GM12891 (cell line): ENCODE measurements around the gene ITPR1.

Experiments used
- DNase-seq: peaks from one replicate; pipeline ENCODE4 v3.0.0; 2011; ENCODE audit warnings: low spot score; ENCODE audit not compliant: insufficient read length
- FAIRE-seq: peaks from 2 replicates; lab custom pipeline; 2011; peaks lifted over from hg19 to GRCh38; lab: Jason Lieb, UNC
- PAX5 ChIP-seq: IDR thresholded peaks from 2 replicates; pipeline ENCODE4 v1.6.1; 2011; ENCODE audit warnings: low read length, moderate library complexity, mild to moderate bottlenecking; ENCODE audit not compliant: insufficient read depth, severe bottlenecking
- POLR2A ChIP-seq: IDR thresholded peaks from 2 replicates; pipeline ENCODE4 v1.6.1; 2011; ENCODE audit warnings: low read depth, low read length, control low read depth
- POLR2AphosphoS5 ChIP-seq: IDR thresholded peaks from 2 replicates; pipeline ENCODE4 v1.6.1; 2011; ENCODE audit warnings: low read depth, low read length, control low read depth
- POU2F2 ChIP-seq: IDR thresholded peaks from 2 replicates; pipeline ENCODE4 v1.6.1; 2011; ENCODE audit warnings: low read depth, mild to moderate bottlenecking, control low read depth, low read length, moderate library complexity
- SPI1 ChIP-seq: IDR thresholded peaks from 2 replicates; pipeline ENCODE4 v1.6.1; 2011; ENCODE audit warnings: low read depth, low read length, control low read depth
- TAF1 ChIP-seq: IDR thresholded peaks from 2 replicates; pipeline ENCODE4 v1.6.1; 2011; ENCODE audit warnings: low read depth, low read length, control low read depth

Gene ITPR1

DNA sequence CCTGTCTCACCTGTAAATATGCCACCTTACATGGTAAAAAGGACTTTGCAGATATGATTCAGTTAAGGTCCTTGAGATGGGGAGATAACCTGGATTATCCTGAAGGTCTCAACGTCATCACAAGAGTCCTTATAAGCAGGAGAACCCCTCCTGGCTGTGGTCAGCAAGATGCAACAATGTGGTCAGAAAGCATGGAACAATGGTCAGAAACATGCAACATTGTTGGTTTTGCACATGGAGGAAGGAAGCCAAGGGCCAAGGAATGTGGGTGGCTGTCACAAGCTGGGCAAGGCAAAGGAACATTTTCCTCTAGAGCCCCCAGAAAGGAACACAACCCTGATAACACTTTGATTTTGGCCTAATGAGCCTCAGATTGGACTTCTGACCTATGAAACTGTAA, 16.7 kb upstream of the ITPR1 start:
- FAIRE-seq, result no peak
- TF ChIP-seq POLR2AphosphoS5 (no peak), PAX5 (no peak), POLR2A (no peak), SPI1 (no peak), TAF1 (no peak), POU2F2 (no peak)
- DNase-seq, result no peak

DNA sequence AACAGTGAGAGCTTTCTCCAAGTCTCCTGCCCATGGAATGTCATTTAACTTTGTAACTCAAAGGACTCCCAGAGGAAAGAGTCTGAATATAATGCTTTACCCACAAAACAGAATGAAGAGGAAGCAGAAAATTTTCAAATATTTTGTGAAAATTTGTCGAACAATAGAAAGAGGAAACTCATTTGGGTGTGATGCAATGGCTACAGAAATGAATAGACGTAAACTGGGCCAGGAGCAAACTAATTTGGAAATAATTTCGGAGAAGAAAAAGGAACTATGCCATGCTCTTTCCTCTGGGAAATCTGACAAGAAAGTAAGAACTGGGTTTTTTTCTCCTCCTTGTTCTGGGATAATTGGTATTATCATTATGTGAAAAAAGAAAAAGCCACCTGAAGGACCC, 14.9 kb upstream of the ITPR1 start:
- no peak for DNase-seq
- TF ChIP-seq POLR2A, result no peak
- TF ChIP-seq POLR2AphosphoS5, result no peak
- no peak for TF ChIP-seq POU2F2
- TF ChIP-seq PAX5, result no peak
- TF ChIP-seq SPI1, result no peak
- no peak for TF ChIP-seq TAF1
- FAIRE-seq, result no peak

DNA sequence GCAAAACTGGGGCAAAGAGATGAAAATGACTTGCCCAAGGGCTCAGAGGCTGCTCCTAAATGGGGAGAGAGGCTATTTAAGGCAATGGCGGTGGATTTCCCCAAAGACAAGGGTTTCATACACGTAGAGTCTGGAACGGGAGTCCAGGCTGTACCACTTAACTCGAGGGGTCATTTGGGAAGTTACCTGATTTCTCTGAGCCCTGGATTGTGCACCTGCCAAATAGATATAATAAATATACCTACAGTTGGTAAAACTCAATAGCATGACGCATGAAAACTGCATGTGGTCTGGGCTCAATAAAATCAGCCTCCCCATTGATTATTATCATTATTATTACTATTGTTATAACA, 1.3 kb upstream of the ITPR1 start:
- TF ChIP-seq TAF1 (no peak), POLR2A (no peak), POLR2AphosphoS5 (no peak), POU2F2 (no peak), SPI1 (no peak), PAX5 (no peak)
- FAIRE-seq, result no peak
- DNase-seq, result no peak

DNA sequence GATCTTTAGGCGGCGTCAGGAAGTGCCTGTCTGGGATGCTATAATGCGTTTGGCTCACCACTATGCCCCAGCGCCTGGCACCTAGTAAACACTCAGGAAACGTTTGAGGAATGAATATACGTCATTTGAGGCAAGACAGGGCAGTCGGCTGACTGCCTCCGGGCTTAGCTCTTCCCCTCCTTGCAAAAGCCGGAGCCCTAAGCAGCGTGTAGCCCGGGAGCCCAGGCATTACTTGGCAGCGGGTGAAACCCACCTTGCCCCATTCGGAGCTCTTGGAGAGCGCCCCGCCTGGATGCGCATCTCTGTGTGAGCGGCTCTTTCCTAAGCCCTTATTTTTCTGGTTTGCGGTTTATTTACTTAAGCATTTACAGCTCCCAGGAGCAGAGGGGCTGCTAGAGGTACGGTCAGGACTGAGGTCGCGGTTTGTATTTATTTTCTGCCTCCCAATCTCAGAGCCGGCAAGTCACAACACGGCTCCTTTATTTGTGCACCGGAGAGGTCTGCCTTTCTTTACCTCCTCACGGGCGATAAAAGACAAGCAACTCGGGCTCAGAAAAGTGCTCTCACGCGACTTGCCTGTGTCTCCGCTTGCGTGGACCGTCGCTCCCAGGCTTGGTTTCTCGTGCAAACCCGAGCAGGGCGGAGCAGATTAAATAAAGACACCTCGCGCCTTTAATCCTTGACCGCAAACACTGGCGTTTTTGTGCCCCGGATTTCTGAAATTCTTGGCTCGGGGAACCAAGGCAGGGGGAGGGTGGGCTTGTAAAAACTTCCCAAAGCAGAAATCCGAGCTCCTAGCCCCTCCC, 737 bp upstream of the ITPR1 start:
- TF ChIP-seq TAF1 (no peak), PAX5 (no peak), POLR2AphosphoS5 (no peak), SPI1 (no peak)
- DNase-seq (no peak), FAIRE-seq (no peak)

DNA sequence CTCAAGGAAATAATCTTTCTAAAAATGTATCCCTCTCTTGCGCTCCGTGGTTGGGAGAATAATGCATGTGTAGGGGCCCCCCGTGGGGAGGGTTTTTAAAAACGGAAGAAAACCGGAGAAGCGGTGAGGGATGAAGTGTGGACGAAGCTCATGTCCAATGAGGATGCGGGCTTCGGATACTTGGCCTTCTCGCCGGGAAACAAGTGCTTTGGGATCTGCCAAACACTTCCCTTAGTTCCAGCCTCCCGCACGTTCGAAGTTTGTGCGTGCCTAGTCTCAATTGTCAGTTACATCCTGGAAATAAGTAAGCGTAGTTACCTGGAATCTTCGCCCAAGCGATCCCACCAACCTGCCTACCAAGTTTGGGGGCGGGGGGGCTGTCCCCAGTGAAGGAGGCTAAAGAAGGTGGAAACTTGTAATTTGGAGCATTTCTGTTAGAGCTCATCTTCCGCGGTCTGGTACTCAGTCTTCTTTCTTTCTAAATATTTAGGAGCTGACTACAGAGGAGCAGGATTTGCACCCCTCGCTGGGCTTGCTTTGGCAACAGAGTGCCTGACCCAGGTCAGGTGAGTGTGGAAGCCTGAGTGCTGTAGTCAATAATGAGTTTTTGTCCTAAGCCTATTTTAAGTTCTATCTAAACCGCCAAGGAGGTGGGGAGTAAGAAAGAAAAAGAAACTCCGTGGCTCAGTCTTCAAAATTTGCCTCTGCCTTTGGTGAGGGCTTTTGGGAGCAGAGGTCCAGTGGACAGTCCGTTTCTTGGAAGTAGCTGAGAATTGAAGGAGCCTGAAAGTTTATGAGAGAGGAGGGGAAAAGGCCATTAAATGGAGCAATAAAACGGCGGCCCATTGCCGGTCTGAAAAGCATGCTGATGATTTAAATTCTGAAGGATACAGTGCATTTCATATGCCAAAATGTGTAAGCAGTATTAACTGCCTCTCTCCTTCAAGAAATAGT, 1.1 kb downstream of the ITPR1 start:
- DNase-seq (no peak), FAIRE-seq (peak; percentile 51)
- TF ChIP-seq TAF1 (no peak), POLR2A (no peak), POLR2AphosphoS5 (no peak), PAX5 (no peak), SPI1 (no peak), POU2F2 (no peak)

DNA sequence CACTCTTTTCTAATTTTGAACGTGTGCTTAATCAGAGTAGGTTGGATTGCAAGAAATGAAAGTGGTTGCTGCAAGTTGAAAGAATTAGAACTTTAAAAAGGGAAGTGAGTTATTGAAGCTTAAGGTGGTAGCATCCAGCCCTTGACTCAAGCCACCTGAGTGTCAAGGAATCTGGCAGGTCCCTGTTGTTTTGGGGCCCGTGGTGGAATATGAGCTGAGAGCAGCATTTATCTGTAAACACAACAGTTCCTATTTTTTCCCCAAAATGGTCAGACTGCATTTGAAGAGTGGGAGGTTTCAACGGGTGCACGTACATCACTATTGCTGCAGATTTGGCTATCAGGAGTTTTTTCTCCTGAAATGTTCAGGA, 1.7 kb downstream of the ITPR1 start:
- DNase-seq (no peak), FAIRE-seq (peak; percentile 56)
- TF ChIP-seq POLR2AphosphoS5 (no peak), PAX5 (no peak), POU2F2 (no peak), SPI1 (peak; percentile 97), TAF1 (no peak)

DNA sequence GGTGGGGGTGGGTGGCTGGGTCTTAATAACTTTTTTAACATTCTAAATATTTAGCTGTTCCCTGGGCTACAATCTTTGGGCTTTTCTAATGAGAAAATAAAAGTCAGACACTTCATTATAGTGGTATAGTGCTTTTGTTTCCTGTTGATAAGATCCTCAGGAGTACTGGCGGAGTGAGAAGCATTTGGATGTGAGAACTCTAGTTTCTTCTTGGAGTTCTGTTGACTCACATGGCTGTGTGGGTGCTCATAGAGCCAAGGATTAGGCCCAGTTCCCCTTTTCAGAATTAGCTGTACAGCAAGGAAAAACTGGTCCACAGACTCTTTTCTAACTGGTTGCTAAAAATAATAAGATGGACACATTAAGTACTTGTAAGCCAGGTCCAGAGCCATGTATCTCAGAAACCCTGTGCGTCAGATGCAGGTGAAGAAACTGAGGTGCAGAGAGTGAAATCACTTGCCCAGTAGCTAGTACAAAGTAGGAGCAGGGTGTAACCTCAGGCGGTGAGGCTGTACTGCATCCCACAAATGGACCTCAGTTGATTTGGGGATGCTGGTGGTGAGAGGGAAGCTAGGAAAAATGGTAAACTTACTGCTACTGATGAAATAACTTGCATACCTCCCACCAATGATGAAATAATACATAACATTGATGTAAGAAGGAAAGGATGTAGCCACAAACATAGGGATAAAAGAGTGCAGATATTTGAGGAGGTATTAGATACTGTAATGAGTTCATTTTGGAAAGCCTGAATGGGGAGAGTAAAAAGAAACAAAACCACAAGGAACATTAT, 2.3 kb downstream of the ITPR1 start:
- no peak for FAIRE-seq
- DNase-seq, result no peak

DNA sequence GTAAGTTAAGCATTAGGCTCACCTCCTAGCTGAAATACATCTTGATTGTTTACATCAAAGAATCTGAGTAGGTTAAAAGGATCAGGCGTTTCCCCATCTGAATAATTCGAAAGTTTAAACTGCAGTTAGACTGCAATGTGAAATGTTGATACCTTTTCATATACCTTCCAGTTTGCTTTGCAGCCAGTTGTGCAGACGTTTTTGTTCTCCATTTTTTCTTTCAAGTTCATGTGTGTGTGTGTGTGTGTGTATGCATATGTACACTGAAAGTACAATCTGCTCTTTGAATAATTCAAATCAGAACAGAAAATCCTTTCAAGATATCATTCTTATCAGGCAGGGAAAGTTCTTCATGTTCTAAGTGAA, 2.9 kb downstream of the ITPR1 start:
- peak; percentile 71 for FAIRE-seq
- DNase-seq, result no peak
- TF ChIP-seq POLR2AphosphoS5 (no peak), POU2F2 (no peak), SPI1 (no peak), TAF1 (no peak), PAX5 (no peak), POLR2A (no peak)

More for the DNA sequence above, 2.3 kb downstream of the ITPR1 start:
- TF ChIP-seq SPI1 (peak; percentile 95), POLR2AphosphoS5 (no peak)

DNA sequence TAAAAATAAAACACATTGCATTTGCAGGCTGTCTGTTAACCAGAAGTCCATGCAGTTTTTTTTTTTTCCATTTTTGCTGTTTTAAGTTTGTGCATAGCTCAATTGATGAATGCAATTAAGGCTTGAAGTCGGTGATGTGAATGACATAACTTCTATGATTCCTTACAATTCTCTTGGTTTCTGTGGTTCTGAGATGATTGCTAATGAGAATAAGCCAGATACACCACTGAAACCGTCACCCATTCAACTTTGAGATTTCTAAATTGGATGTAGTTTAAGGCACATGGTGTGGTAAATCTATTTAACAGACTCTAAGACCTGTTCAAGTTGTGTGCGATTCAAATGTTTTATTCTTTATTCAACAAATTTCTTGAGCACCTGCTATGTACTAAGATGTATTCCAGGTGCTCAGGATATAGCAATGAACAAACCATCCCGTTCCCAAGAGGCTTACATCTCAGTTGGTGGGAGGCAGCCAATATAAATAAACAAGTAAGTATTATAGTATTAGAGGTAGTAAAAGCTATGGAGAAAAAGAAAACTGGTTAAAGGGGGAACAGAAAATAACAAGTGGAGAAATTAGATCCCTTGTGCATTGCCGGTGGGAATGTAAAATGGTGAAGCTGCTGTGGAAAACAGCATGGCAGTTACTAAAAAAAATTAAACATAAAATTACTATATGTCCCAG, 4.0 kb downstream of the ITPR1 start:
- TF ChIP-seq POLR2AphosphoS5, result no peak
- TF ChIP-seq POU2F2, result no peak
- FAIRE-seq, result no peak
- no peak for DNase-seq
